22Rv1 (cell line): ENCODE results near the gene PRR15L.

Experiments
- ZFX ChIP-seq: fragments of 450-650 bp; IDR thresholded peaks from 2 replicates; pipeline ENCODE4 v1.6.1; 2017; ENCODE audit warnings: antibody characterized with exemption, borderline replicate concordance
- TF ChIP-seq, protein P1 (sequence below): fragments of 450-650 bp; IDR thresholded peaks from 2 replicates; pipeline ENCODE4 v1.5.1; 2017; ENCODE audit warnings: mild to moderate bottlenecking

DNA sequence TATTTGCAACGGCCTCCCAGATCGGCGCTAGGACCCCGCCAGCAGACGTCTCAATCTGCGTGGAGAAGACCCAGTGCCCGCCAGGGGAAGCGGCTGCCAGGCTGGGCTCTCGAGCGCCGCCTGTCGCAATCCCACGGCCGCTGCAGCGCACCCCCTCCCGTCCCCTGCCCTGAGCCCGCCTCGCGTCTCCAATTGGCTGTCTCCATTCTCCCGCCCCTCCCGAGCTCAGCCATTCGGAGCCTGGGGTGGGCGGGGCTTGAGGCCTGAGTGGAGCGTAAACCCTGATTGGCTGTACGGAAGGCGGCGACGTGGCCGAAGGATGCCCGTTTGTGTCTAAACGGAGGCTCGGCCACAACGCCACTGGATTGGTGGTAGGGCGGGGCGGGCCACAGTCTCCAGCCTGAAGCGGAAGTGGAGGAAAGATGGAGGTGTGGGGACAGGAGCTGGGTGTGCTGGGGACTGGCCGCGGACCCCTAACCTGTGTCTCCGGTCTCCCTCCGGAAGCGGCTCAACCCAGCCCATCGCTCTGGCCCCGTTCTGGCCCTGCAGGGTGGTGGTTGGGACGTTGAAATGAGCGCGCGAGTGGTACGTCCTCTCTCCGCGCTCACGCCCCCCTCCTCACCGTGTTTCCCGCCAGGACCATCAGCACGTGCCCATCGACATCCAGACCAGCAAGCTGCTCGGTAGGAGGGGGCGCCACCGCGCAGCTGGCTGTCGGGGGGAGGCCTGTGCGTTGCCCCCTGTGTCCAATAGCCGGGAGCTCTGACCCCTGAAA lies 13.2 kb upstream of the PRR15L start, which contains the start of gene CDK5RAP3:
- TF ChIP-seq, protein P1, sequence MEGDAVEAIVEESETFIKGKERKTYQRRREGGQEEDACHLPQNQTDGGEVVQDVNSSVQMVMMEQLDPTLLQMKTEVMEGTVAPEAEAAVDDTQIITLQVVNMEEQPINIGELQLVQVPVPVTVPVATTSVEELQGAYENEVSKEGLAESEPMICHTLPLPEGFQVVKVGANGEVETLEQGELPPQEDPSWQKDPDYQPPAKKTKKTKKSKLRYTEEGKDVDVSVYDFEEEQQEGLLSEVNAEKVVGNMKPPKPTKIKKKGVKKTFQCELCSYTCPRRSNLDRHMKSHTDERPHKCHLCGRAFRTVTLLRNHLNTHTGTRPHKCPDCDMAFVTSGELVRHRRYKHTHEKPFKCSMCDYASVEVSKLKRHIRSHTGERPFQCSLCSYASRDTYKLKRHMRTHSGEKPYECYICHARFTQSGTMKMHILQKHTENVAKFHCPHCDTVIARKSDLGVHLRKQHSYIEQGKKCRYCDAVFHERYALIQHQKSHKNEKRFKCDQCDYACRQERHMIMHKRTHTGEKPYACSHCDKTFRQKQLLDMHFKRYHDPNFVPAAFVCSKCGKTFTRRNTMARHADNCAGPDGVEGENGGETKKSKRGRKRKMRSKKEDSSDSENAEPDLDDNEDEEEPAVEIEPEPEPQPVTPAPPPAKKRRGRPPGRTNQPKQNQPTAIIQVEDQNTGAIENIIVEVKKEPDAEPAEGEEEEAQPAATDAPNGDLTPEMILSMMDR, result peak; percentile 99
- no peak for TF ChIP-seq ZFX
